Large intestine (tissue), 3 donors: Measurements from ENCODE around the gene ZNF443. TPM values are rescaled to one million over a fixed set of nuclear protein-coding genes. Genes with fewer than 3 reads are reported as not detected.
"Not testable (repeated sequence)": the region's sequence is repeated elsewhere in the genome, so short reads cannot be mapped to it uniquely, and the experiment has no call there.

Source experiments
- DNase-seq, 2 donors: peaks; one replicate each; pipeline versions ENCODE4 v3.0.0 to v3.0.0-alpha.2; 2013
- H3K27ac ChIP-seq: one replicate; pipeline ENCODE4 v1.5.1; 2013; ENCODE audit warnings: low read length
- H3K27me3 ChIP-seq: 2 replicates; pipeline ENCODE4 v1.6.1; 2013; ENCODE audit warnings: low read length; ENCODE audit not compliant: control insufficient read depth, insufficient read depth
- H3K36me3 ChIP-seq: 2 replicates; pipeline ENCODE4 v1.6.1; 2013; ENCODE audit warnings: low read length; ENCODE audit not compliant: control insufficient read depth, insufficient read depth
- H3K4me1 ChIP-seq: one replicate; pipeline ENCODE4 v1.6.1; 2013; ENCODE audit warnings: low read length; ENCODE audit not compliant: control insufficient read depth, insufficient read depth
- H3K4me3 ChIP-seq: one replicate; pipeline ENCODE4 v1.5.1; 2013; ENCODE audit warnings: low read length
- H3K9me3 ChIP-seq: one replicate; pipeline ENCODE4 v1.6.1; 2013; ENCODE audit warnings: mild to moderate bottlenecking, low read depth, low read length, moderate library complexity; ENCODE audit not compliant: control insufficient read depth
- WGBS: methylation state at CpG from one replicate; pipeline ENCODE4 v1.1.5; 2013; ENCODE audit warnings: low lambda C conversion rate; ENCODE audit not compliant: insufficient coverage; 5-methylcytosine and 5-hydroxymethylcytosine counted together
- polyA plus RNA-seq: library from polyadenylated mRNA; unstranded; fragments of 120-200 nt; gene quantifications from one replicate; pipeline ENCODE4 v1.2.1, GENCODE V29; 2013

The ZNF443 gene
- polyA plus RNA-seq, 1 donor: 6.4 TPM

DNA sequence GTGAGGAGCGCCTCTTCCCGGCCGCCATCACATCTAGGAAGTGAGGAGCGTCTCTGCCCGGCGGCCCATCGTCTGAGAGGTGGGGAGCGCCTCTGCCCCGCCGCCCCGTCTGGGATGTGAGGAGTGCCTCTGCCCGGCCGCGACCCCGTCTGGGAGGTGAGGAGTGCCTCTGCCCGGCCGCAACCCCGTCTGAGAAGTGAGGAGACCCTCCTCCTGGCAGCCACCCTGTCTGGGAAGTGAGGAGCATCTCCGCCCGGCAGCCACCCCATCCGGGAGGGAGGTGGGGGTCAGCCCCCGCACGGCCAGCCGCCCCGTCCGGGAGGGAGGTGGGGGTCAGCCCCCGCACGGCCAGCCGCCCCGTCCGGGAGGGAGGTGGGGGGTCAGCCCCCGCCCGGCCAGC lies 26.8 kb upstream of the ZNF443 start:
- H3K27ac ChIP-seq, H3K4me1 ChIP-seq, DNase-seq, H3K4me3 ChIP-seq, H3K27me3 ChIP-seq: not testable (repeated sequence)
- peaks cover 17% of the 10 kb centered on the region for H3K36me3 ChIP-seq
- H3K9me3 ChIP-seq: peaks cover 47% of the 10 kb centered on the region
- no CpG with 5 or more reads among the region's 33 CpGs for WGBS

DNA sequence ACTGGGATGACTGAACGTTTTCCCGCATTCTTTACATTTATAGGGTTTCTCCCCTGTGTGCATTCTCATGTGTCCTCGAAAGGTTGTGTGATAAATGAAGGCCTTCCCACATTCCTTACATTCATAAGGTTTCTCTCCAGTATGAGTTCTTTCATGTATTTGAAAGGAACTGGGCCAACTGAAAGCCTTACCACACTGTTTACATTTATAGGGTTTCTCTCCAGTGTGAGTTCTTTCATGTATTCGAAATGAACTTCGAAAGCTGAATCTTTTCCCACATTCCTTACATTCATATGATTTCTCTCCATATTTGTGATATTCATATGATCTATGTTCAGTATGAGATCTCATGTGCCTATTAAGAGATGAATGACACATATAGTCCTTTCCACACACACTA lies 24.4 kb upstream of the ZNF443 start:
- Histone ChIP-seq H3K9me3 (peaks cover 45% of the 10 kb centered on the region), H3K27me3 (no peaks in the 10 kb centered on the region), H3K4me1 (no peaks in the 10 kb centered on the region), H3K27ac (no peak overlapping the region), H3K4me3 (no peak overlapping the region), H3K36me3 (peaks cover 17% of the 10 kb centered on the region)
- WGBS: 96% methylated on average over 2 of the region's 5 CpGs
- DNase-seq: no peak

DNA sequence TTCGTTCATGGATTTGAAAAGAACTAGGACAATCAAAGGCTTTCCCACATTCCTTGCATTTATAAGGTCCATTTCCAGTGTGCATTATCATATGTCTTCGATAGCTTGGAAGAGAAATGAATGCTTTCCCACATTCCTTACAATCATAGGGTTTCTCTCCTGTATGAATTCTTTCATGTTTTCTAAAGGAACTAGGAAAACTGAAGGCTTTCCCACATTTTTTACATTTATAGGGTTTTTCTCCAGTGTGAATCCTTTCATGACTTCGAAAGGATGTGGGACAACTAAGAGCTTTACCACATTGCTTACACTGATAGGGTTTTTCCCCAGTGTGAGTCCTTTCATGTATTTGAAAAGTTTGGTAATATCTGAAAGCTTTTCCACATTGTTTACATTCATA lies 23.9 kb upstream of the ZNF443 start:
- Histone ChIP-seq H3K27me3 (no peaks in the 10 kb centered on the region), H3K9me3 (peaks cover 45% of the 10 kb centered on the region), H3K36me3 (peaks cover 17% of the 10 kb centered on the region), H3K4me1 (no peaks in the 10 kb centered on the region), H3K4me3 (no peak overlapping the region), H3K27ac (no peak overlapping the region)
- DNase-seq: no peak
- WGBS: 100% methylated on average over 2 of the region's 3 CpGs

- not testable (repeated sequence) for DNase-seq, H3K4me1 ChIP-seq, H3K27me3 ChIP-seq, H3K27ac ChIP-seq, H3K4me3 ChIP-seq
- H3K36me3 ChIP-seq: peaks cover 17% of the 10 kb centered on the region
- H3K9me3 ChIP-seq: peaks cover 42% of the 10 kb centered on the region
- 87% methylated on average over 3 of the region's 6 CpGs for WGBS
Measured at GRCh38 chr19:12464139-12464538, 23.3 kb upstream of the ZNF443 start.

DNA sequence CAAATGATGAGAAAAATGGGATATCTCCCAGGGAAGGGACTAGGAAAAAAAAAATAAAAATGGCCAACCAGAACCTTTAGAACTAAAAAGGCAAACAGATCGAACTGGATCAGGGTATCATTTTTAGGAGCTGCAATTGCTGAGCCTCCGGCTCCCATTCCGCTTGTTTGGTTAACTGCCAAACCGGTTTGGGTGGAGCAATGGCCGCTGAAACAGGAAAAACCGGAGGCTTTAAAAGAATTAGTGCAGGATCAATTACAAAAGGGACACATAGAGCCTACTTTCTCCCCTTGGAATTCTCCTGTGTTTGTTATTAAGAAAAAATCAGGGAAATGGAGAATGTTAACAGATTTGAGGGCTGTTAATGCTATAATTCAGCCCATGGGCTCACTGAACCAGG lies 12.7 kb upstream of the ZNF443 start:
- no CpG with 5 or more reads among the region's 6 CpGs for WGBS
- DNase-seq: no peak
- H3K36me3 ChIP-seq: no peaks in the 10 kb centered on the region
- H3K27ac ChIP-seq: no peak overlapping the region
- no peaks in the 10 kb centered on the region for H3K4me1 ChIP-seq
- H3K27me3 ChIP-seq: no peaks in the 10 kb centered on the region
- no peak overlapping the region for H3K4me3 ChIP-seq
- H3K9me3 ChIP-seq: peaks cover 16% of the 10 kb centered on the region

- H3K27me3 ChIP-seq: no peaks in the 10 kb centered on the region
- H3K4me3 ChIP-seq: no peak overlapping the region
- H3K4me1 ChIP-seq: no peaks in the 10 kb centered on the region
- H3K36me3 ChIP-seq: no peaks in the 10 kb centered on the region
- no peak for DNase-seq
- H3K9me3 ChIP-seq: peaks cover 16% of the 10 kb centered on the region
- 83% methylated on average over 1 of the region's 10 CpGs for WGBS
- no peak overlapping the region for H3K27ac ChIP-seq
Measured at GRCh38 chr19:12450844-12451243, 10.0 kb upstream of the ZNF443 start.

DNA sequence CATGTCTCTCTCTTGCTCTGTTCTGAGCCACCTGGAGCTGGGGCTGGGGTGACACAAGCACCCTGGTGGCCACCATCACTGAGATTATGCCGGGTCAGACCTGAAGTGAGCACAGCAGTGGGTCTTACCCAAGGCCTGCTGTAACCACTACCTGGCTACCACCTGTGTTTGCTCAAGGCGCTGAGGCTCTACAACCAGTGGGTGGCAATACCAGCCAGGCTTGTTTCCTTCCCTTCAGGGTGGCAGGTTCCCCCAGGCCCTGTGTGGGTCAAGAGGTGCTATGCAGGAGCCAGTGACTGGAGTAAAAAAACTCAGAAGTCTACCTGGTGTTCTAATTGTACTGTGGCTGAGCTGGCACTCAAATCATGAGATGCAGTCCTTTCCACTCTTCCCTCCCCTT lies 8.0 kb upstream of the ZNF443 start:
- Histone ChIP-seq H3K36me3 (no peaks in the 10 kb centered on the region), H3K4me3 (no peak overlapping the region), H3K27ac (no peak overlapping the region), H3K27me3 (no peaks in the 10 kb centered on the region), H3K9me3 (peaks cover 16% of the 10 kb centered on the region), H3K4me1 (no peaks in the 10 kb centered on the region)
- no peak for DNase-seq
- WGBS: no CpG with 5 or more reads among the region's 2 CpGs

- peak overlapping the region; percentile 78 for H3K4me3 ChIP-seq
- not testable (repeated sequence) for H3K4me1 ChIP-seq, H3K27me3 ChIP-seq, H3K9me3 ChIP-seq, H3K36me3 ChIP-seq
- DNase-seq: peak; percentile 12 to 71
- WGBS: no CpG with 5 or more reads among the region's 28 CpGs
- peak overlapping the region; percentile 95 for H3K27ac ChIP-seq
Measured at GRCh38 chr19:12439686-12440540, 908 bp downstream of the ZNF443 start.

DNA sequence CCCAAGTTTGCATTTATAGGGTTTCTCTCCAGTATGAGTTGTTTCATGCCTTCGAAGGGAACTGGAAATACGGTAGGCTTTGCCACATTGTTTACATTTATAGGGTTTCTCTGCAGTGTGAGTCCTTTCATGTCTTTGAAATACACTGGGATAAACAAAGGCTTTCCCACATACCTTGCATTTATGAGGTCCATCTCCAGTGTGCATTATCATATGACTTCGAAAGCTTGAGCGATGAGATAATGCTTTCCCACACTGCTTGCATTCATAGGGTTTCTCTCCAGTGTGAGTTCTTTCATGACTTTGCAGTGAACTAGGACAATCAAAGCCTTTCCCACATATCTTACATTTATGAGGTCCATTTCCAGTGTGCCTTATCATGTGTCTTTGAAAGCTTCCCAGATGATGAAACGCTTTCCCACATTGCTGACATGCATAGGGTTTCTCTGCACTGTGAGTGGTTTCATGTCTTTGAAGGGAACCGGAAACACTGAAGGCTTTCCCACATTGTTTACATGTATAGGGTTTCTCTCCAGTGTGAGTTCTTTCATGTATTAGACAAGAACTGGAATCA lies 10.0 kb downstream of the ZNF443 start:
- H3K36me3 ChIP-seq: peaks cover 14% of the 10 kb centered on the region
- WGBS: no CpG with 5 or more reads among the region's 6 CpGs
- H3K4me1 ChIP-seq: not testable (repeated sequence)

DNA sequence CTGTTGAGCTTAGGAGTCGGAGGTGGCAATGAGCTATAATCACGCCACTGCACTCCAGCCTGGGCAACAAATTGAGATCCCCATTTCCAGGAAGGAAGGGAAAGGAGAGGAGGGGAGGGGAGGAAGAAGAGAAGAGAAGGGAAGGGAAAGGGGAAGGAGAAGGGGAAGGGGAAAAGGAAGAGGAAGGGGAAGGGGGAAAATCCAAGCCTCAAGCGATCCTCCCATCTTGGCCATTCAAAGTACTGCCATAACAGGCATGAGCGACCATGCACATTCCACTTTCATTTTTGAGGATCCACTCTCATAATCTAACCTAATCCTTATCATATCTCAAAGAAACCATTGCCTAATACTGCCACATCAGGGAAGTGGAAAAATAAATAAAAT lies 14.9 kb downstream of the ZNF443 start:
- peaks cover 22% of the 10 kb centered on the region for H3K9me3 ChIP-seq
- H3K4me3 ChIP-seq: no peak overlapping the region
- no peaks in the 10 kb centered on the region for H3K4me1 ChIP-seq
- DNase-seq: no peak
- no CpG with 5 or more reads among the region's 4 CpGs for WGBS
- no peak overlapping the region for H3K27ac ChIP-seq
- H3K27me3 ChIP-seq: no peaks in the 10 kb centered on the region
- H3K36me3 ChIP-seq: peaks cover 6% of the 10 kb centered on the region

More for the DNA sequence above, 10.0 kb downstream of the ZNF443 start:
- not testable (repeated sequence) for H3K4me3 ChIP-seq, H3K27me3 ChIP-seq, H3K27ac ChIP-seq, DNase-seq
- peaks cover 12% of the 10 kb centered on the region for H3K9me3 ChIP-seq
